NK-92 (cell line): Measurements from ENCODE around the gene CENPA.
"Not testable (repeated sequence)": the region's sequence is repeated elsewhere in the genome, so short reads cannot be mapped to it uniquely, and the experiment has no call there.

Source experiments
- DNase-seq: peaks from one replicate; lab custom pipeline; 2025; ENCODE audit not compliant: unreplicated experiment; lab: John Stamatoyannopoulos, UW

The CENPA gene

GRCh38 chr2:26759845-26760244 lies 26.0 kb upstream of the CENPA start:
- no peak for DNase-seq

GRCh38 chr2:26760991-26761390 lies 24.9 kb upstream of the CENPA start:
- DNase-seq = not testable (repeated sequence)

- no peak for DNase-seq
Measured at GRCh38 chr2:26763019-26763418, 22.8 kb upstream of the CENPA start.

- no peak for DNase-seq
Measured at GRCh38 chr2:26764078-26764887, 21.6 kb upstream of the CENPA start, which contains the start of gene SLC35F6. TSS of gene SLC35F6 (plus strand) at chr2:26764284. CDS start at chr2:26764350, 66 bp downstream.

- no peak for DNase-seq
Measured at GRCh38 chr2:26764906-26765305, 20.9 kb upstream of the CENPA start.

GRCh38 chr2:26765475-26766200 lies 20.2 kb upstream of the CENPA start:
- no peak for DNase-seq

GRCh38 chr2:26767129-26767528 lies 18.7 kb upstream of the CENPA start:
- no peak for DNase-seq

- no peak for DNase-seq
Measured at GRCh38 chr2:26767894-26768487, 17.9 kb upstream of the CENPA start.

- DNase-seq = no peak
Measured at GRCh38 chr2:26768759-26769088, 17.1 kb upstream of the CENPA start.

- no peak for DNase-seq
Measured at GRCh38 chr2:26769089-26769761, 16.6 kb upstream of the CENPA start.

- DNase-seq = no peak
Measured at GRCh38 chr2:26770986-26771586, 14.8 kb upstream of the CENPA start.

GRCh38 chr2:26772064-26773001 lies 13.5 kb upstream of the CENPA start:
- DNase-seq = no peak

GRCh38 chr2:26776195-26776800 lies 9.6 kb upstream of the CENPA start:
- DNase-seq = no peak

GRCh38 chr2:26778098-26778497 lies 7.8 kb upstream of the CENPA start:
- DNase-seq = no peak

GRCh38 chr2:26778507-26778906 lies 7.3 kb upstream of the CENPA start:
- DNase-seq = no peak

- DNase-seq = no peak
Measured at GRCh38 chr2:26780203-26780760, 5.6 kb upstream of the CENPA start.

- DNase-seq = no peak
Measured at GRCh38 chr2:26782876-26783704, 2.8 kb upstream of the CENPA start.

GRCh38 chr2:26784570-26785234 lies 1.2 kb upstream of the CENPA start:
- no peak for DNase-seq
